ENCODE data around the gene CYFIP1.

- TF ChIP-seq, protein P1, sequence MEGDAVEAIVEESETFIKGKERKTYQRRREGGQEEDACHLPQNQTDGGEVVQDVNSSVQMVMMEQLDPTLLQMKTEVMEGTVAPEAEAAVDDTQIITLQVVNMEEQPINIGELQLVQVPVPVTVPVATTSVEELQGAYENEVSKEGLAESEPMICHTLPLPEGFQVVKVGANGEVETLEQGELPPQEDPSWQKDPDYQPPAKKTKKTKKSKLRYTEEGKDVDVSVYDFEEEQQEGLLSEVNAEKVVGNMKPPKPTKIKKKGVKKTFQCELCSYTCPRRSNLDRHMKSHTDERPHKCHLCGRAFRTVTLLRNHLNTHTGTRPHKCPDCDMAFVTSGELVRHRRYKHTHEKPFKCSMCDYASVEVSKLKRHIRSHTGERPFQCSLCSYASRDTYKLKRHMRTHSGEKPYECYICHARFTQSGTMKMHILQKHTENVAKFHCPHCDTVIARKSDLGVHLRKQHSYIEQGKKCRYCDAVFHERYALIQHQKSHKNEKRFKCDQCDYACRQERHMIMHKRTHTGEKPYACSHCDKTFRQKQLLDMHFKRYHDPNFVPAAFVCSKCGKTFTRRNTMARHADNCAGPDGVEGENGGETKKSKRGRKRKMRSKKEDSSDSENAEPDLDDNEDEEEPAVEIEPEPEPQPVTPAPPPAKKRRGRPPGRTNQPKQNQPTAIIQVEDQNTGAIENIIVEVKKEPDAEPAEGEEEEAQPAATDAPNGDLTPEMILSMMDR (IDR thresholded peaks at IDR 0.05) = no peak
- TF ChIP-seq ETV6 (CRISPR knock-in tag; IDR thresholded peaks at IDR 0.05) (no peak), ZNF138 (CRISPR knock-in tag; conservative IDR thresholded peaks at IDR 0.05) (no peak)
Observed at GRCh38 chr15:22881739-22882440, 98.3 kb downstream of the CYFIP1 start.

Data from WTC11 (cell line).